Measurements from ENCODE around the gene GAS7. TPM values are rescaled to one million over a fixed set of nuclear protein-coding genes. Genes with fewer than 3 reads are reported as not detected.

The GAS7 gene
- total and polyA plus RNA-seq, 2 experiments from 2014 or later = 1.9 to 10.7 TPM

DNA sequence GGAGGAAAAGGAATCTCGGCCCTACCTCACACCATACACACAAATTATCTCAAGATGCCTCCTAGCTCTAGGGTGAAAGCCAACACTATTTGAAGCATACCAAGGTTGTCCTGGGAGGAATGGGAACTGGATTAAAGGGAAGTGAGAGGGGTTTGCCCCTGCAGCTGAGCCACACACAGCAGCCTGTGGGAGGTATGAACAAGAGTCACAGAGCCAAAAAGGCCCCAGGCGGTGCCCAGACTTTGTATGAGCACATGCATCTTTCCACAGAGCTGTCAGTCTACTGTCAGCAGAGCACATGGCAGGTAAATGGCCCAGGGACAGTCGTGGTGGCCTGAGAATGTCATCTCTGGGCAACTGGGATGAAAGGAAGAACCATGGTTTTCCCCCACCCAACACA is 262.3 kb downstream of the GAS7 start:
- no peak overlapping the region for H3K27ac ChIP-seq (ENCODE audit: low read depth)
- Mint-ChIP-seq H3K27ac (no peak overlapping the region), H3K27me3 (ENCODE audit: insufficient read depth, low read depth, poor library complexity) (peaks cover 2% of the 10 kb centered on the region)

DNA sequence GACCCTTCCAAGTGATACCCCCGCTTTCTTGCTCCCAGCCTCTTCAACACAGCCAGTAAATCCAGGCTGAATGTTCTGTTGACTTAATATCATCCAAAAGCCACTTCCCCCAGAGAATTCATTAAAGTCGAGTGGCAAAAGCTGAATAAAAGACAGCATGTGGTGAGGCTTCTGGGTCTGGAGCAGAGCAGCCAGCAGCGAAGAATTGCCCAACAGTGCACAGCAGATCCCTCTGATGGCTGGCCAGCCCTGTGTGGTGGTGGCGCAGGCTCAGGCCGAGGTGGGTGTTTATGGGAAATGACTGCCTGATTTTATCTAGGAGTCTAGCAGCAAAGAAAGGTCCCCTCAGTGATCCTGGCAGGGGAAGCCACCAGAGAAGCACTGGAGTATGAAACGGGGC is 263.0 kb downstream of the GAS7 start:
- no peaks in the 10 kb centered on the region for H3K79me2 ChIP-seq (replicated peaks; ENCODE audit: insufficient read depth)
- no peak overlapping the region; the same call in 1 of the 2 replicates for H3K27ac Mint-ChIP-seq
- TF ChIP-seq POLR2AphosphoS5 (IDR thresholded peaks at IDR 0.05; ENCODE audit: low read depth) = no peak
- TF ChIP-seq, protein P1, sequence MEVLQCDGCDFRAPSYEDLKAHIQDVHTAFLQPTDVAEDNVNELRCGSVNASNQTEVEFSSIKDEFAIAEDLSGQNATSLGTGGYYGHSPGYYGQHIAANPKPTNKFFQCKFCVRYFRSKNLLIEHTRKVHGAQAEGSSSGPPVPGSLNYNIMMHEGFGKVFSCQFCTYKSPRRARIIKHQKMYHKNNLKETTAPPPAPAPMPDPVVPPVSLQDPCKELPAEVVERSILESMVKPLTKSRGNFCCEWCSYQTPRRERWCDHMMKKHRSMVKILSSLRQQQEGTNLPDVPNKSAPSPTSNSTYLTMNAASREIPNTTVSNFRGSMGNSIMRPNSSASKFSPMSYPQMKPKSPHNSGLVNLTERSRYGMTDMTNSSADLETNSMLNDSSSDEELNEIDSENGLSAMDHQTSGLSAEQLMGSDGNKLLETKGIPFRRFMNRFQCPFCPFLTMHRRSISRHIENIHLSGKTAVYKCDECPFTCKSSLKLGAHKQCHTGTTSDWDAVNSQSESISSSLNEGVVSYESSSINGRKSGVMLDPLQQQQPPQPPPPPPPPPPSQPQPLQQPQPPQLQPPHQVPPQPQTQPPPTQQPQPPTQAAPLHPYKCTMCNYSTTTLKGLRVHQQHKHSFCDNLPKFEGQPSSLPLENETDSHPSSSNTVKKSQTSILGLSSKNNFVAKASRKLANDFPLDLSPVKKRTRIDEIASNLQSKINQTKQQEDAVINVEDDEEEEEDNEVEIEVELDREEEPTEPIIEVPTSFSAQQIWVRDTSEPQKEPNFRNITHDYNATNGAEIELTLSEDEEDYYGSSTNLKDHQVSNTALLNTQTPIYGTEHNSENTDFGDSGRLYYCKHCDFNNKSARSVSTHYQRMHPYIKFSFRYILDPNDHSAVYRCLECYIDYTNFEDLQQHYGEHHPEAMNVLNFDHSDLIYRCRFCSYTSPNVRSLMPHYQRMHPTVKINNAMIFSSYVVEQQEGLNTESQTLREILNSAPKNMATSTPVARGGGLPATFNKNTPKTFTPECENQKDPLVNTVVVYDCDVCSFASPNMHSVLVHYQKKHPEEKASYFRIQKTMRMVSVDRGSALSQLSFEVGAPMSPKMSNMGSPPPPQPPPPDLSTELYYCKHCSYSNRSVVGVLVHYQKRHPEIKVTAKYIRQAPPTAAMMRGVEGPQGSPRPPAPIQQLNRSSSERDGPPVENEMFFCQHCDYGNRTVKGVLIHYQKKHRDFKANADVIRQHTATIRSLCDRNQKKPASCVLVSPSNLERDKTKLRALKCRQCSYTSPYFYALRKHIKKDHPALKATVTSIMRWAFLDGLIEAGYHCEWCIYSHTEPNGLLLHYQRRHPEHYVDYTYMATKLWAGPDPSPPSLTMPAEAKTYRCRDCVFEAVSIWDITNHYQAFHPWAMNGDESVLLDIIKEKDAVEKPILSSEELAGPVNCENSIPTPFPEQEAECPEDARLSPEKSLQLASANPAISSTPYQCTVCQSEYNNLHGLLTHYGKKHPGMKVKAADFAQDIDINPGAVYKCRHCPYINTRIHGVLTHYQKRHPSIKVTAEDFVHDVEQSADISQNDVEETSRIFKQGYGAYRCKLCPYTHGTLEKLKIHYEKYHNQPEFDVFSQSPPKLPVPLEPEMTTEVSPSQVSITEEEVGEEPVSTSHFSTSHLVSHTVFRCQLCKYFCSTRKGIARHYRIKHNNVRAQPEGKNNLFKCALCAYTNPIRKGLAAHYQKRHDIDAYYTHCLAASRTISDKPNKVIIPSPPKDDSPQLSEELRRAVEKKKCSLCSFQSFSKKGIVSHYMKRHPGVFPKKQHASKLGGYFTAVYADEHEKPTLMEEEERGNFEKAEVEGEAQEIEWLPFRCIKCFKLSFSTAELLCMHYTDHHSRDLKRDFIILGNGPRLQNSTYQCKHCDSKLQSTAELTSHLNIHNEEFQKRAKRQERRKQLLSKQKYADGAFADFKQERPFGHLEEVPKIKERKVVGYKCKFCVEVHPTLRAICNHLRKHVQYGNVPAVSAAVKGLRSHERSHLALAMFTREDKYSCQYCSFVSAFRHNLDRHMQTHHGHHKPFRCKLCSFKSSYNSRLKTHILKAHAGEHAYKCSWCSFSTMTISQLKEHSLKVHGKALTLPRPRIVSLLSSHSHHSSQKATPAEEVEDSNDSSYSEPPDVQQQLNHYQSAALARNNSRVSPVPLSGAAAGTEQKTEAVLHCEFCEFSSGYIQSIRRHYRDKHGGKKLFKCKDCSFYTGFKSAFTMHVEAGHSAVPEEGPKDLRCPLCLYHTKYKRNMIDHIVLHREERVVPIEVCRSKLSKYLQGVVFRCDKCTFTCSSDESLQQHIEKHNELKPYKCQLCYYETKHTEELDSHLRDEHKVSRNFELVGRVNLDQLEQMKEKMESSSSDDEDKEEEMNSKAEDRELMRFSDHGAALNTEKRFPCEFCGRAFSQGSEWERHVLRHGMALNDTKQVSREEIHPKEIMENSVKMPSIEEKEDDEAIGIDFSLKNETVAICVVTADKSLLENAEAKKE (CRISPR knock-in tag; IDR thresholded peaks at IDR 0.05) = no peak
- TF ChIP-seq, protein P2, sequence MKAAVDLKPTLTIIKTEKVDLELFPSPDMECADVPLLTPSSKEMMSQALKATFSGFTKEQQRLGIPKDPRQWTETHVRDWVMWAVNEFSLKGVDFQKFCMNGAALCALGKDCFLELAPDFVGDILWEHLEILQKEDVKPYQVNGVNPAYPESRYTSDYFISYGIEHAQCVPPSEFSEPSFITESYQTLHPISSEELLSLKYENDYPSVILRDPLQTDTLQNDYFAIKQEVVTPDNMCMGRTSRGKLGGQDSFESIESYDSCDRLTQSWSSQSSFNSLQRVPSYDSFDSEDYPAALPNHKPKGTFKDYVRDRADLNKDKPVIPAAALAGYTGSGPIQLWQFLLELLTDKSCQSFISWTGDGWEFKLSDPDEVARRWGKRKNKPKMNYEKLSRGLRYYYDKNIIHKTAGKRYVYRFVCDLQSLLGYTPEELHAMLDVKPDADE (IDR thresholded peaks at IDR 0.05) = no peak
- TF ChIP-seq CREB1 (CRISPR knock-in tag; IDR thresholded peaks at IDR 0.05; ENCODE audit: low read depth) = no peak

More for the DNA sequence above, 262.3 kb downstream of the GAS7 start:
- Mint-ChIP-seq H3K4me1 (0 out of 3 replicates have a peak, but pooled peaks cover 8% of the 10 kb centered on the region), H3K9me3 (no peaks in the 10 kb centered on the region; the same call in 2 of the 3 replicates), H3K4me3 (no peak overlapping the region), H3K36me3 (ENCODE audit: low read depth) (peaks cover 8% of the 10 kb centered on the region; the same call in 2 of the 3 replicates)
- Histone ChIP-seq H3K36me3 (ENCODE audit: insufficient read depth) (no peaks in the 10 kb centered on the region), H3K79me2 (replicated peaks; ENCODE audit: insufficient read depth) (no peaks in the 10 kb centered on the region), H3K4me3 (no peak overlapping the region), H3K9me2 (ENCODE audit: insufficient read depth) (no peaks in the 10 kb centered on the region), H3K27me3 (ENCODE audit: insufficient read depth) (no peaks in the 10 kb centered on the region), H4K20me1 (replicated peaks; ENCODE audit: insufficient read depth) (no peaks in the 10 kb centered on the region), H3F3A (replicated peaks; ENCODE audit: low read depth) (no peaks in the 10 kb centered on the region), H2AFZ (no peak overlapping the region), H3K4me1 (ENCODE audit: insufficient read depth) (no peaks in the 10 kb centered on the region), H3K4me2 (no peak overlapping the region)
- TF ChIP-seq, protein P3, sequence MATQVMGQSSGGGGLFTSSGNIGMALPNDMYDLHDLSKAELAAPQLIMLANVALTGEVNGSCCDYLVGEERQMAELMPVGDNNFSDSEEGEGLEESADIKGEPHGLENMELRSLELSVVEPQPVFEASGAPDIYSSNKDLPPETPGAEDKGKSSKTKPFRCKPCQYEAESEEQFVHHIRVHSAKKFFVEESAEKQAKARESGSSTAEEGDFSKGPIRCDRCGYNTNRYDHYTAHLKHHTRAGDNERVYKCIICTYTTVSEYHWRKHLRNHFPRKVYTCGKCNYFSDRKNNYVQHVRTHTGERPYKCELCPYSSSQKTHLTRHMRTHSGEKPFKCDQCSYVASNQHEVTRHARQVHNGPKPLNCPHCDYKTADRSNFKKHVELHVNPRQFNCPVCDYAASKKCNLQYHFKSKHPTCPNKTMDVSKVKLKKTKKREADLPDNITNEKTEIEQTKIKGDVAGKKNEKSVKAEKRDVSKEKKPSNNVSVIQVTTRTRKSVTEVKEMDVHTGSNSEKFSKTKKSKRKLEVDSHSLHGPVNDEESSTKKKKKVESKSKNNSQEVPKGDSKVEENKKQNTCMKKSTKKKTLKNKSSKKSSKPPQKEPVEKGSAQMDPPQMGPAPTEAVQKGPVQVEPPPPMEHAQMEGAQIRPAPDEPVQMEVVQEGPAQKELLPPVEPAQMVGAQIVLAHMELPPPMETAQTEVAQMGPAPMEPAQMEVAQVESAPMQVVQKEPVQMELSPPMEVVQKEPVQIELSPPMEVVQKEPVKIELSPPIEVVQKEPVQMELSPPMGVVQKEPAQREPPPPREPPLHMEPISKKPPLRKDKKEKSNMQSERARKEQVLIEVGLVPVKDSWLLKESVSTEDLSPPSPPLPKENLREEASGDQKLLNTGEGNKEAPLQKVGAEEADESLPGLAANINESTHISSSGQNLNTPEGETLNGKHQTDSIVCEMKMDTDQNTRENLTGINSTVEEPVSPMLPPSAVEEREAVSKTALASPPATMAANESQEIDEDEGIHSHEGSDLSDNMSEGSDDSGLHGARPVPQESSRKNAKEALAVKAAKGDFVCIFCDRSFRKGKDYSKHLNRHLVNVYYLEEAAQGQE (IDR thresholded peaks at IDR 0.05; ENCODE audit: unreplicated experiment) = no peak
- no peak for TF ChIP-seq JUNB (IDR thresholded peaks at IDR 0.05; ENCODE audit: unreplicated experiment)
- no peak for DNase-seq (ENCODE audit: low spot score)
- ATAC-seq = no peak

More for the DNA sequence above, 263.0 kb downstream of the GAS7 start:
- no peaks in the 10 kb centered on the region; the same call in 2 of the 3 replicates for H3K9me3 Mint-ChIP-seq
- Histone ChIP-seq H3K27ac (ENCODE audit: low read depth) (no peak overlapping the region), H3K4me3 (no peak overlapping the region), H3K36me3 (ENCODE audit: insufficient read depth) (no peaks in the 10 kb centered on the region), H3K9me2 (ENCODE audit: insufficient read depth) (no peaks in the 10 kb centered on the region), H3F3A (replicated peaks; ENCODE audit: low read depth) (no peaks in the 10 kb centered on the region), H3K27me3 (ENCODE audit: insufficient read depth) (no peaks in the 10 kb centered on the region), H3K4me2 (no peak overlapping the region), H4K20me1 (replicated peaks; ENCODE audit: insufficient read depth) (no peaks in the 10 kb centered on the region), H2AFZ (no peak overlapping the region), H3K4me1 (ENCODE audit: insufficient read depth) (no peaks in the 10 kb centered on the region)
- ATAC-seq (no peak), DNase-seq (ENCODE audit: low spot score) (no peak)
- H3K36me3 Mint-ChIP-seq (ENCODE audit: low read depth) = peaks cover 8% of the 10 kb centered on the region; the same call in 2 of the 3 replicates
- no peak overlapping the region for H3K4me3 Mint-ChIP-seq
- H3K4me1 Mint-ChIP-seq = 0 out of 3 replicates have a peak, but pooled peaks cover 10% of the 10 kb centered on the region
- H3K27me3 Mint-ChIP-seq (ENCODE audit: insufficient read depth, low read depth, poor library complexity) = peaks cover 2% of the 10 kb centered on the region
